ENCODE measurements around the gene C3orf20. TPM values are rescaled to one million over a fixed set of nuclear protein-coding genes. Genes with fewer than 3 reads are reported as not detected.

C3orf20 gene
- polyA plus RNA-seq, 1 donor from 2014 or later: not detected

- H3K27me3 ChIP-seq (ENCODE audit: insufficient read depth, low read depth, low read length): no peaks in the 10 kb centered on the region
- no peak overlapping the region for H3K27ac ChIP-seq (ENCODE audit: low read length)
- TF ChIP-seq SMC3 (conservative IDR thresholded peaks at IDR 0.05; ENCODE audit: poor library complexity) (no peak), REST (IDR thresholded peaks at IDR 0.05; ENCODE audit: borderline replicate concordance) (no peak), TAF1 (IDR thresholded peaks at IDR 0.05; ENCODE audit: low read depth) (no peak), EZH2 (IDR thresholded peaks at IDR 0.05; ENCODE audit: borderline replicate concordance, insufficient read depth, low read length, poor library complexity, severe bottlenecking) (no peak), CTCF (IDR thresholded peaks at IDR 0.05; ENCODE audit: poor library complexity, severe bottlenecking) (no peak), POLR2AphosphoS5 (IDR thresholded peaks at IDR 0.05) (no peak), RAD21 (conservative IDR thresholded peaks at IDR 0.05) (no peak), MXI1 (conservative IDR thresholded peaks at IDR 0.05; ENCODE audit: poor library complexity, severe bottlenecking) (no peak), EP300 (conservative IDR thresholded peaks at IDR 0.05; ENCODE audit: poor library complexity, severe bottlenecking) (no peak)
- H3K36me3 ChIP-seq (ENCODE audit: insufficient read depth, low read length): no peaks in the 10 kb centered on the region
- H4K20me1 ChIP-seq (ENCODE audit: insufficient read depth): no peaks in the 10 kb centered on the region
- no peak overlapping the region for H3K9ac ChIP-seq (ENCODE audit: low read length)
- no peaks in the 10 kb centered on the region for H3K9me3 ChIP-seq (ENCODE audit: low read length)
- H3K4me2 ChIP-seq (ENCODE audit: low read length): no peak overlapping the region
- no peaks in the 10 kb centered on the region for H3K79me2 ChIP-seq (replicated peaks; ENCODE audit: insufficient read depth, low read length)
- H2AFZ ChIP-seq (ENCODE audit: low read depth, low read length): no peak overlapping the region
- H3K9me2 ChIP-seq (ENCODE audit: insufficient read depth, low read length): no peaks in the 10 kb centered on the region
- H3F3A ChIP-seq (ENCODE audit: insufficient read depth, low read length, poor library complexity, severe bottlenecking): no peaks in the 10 kb centered on the region
- H3K4me3 ChIP-seq (ENCODE audit: low read length): no peak overlapping the region
Measured at GRCh38 chr3:14820156-14820555, 145.2 kb downstream of the C3orf20 start.

- H3K79me2 ChIP-seq (replicated peaks; ENCODE audit: insufficient read depth, low read length): no peaks in the 10 kb centered on the region
- no peak overlapping the region for H3K4me3 ChIP-seq (ENCODE audit: low read length)
Measured at GRCh38 chr3:14821151-14821550, 146.2 kb downstream of the C3orf20 start.

More at GRCh38 chr3:14821151-14821550, 146.2 kb downstream of the C3orf20 start:
- H3K27me3 ChIP-seq (ENCODE audit: insufficient read depth, low read depth, low read length): no peaks in the 10 kb centered on the region
- no peak overlapping the region for H3K27ac ChIP-seq (ENCODE audit: low read length)
- no peak overlapping the region for H2AFZ ChIP-seq (ENCODE audit: low read depth, low read length)
- no peaks in the 10 kb centered on the region for H3K9me3 ChIP-seq (ENCODE audit: low read length)
- H3F3A ChIP-seq (ENCODE audit: insufficient read depth, low read length, poor library complexity, severe bottlenecking): no peaks in the 10 kb centered on the region
- no peaks in the 10 kb centered on the region for H3K9me2 ChIP-seq (ENCODE audit: insufficient read depth, low read length)
- TF ChIP-seq POLR2AphosphoS5 (IDR thresholded peaks at IDR 0.05) (no peak), CTCF (IDR thresholded peaks at IDR 0.05; ENCODE audit: poor library complexity, severe bottlenecking) (no peak), MXI1 (conservative IDR thresholded peaks at IDR 0.05; ENCODE audit: poor library complexity, severe bottlenecking) (no peak), RAD21 (conservative IDR thresholded peaks at IDR 0.05) (no peak), EP300 (conservative IDR thresholded peaks at IDR 0.05; ENCODE audit: poor library complexity, severe bottlenecking) (no peak), REST (IDR thresholded peaks at IDR 0.05; ENCODE audit: borderline replicate concordance) (no peak), TAF1 (IDR thresholded peaks at IDR 0.05; ENCODE audit: low read depth) (no peak), EZH2 (IDR thresholded peaks at IDR 0.05; ENCODE audit: borderline replicate concordance, insufficient read depth, low read length, poor library complexity, severe bottlenecking) (no peak), SMC3 (conservative IDR thresholded peaks at IDR 0.05; ENCODE audit: poor library complexity) (no peak)
- H4K20me1 ChIP-seq (ENCODE audit: insufficient read depth): no peaks in the 10 kb centered on the region
- no peaks in the 10 kb centered on the region for H3K36me3 ChIP-seq (ENCODE audit: insufficient read depth, low read length)
- H3K9ac ChIP-seq (ENCODE audit: low read length): no peak overlapping the region
- no peak overlapping the region for H3K4me2 ChIP-seq (ENCODE audit: low read length)

Data from neural cell (in vitro differentiated cells).